Fibroblast of the aortic adventitia (primary cell): ENCODE results near the gene CLCN5. TPM values are rescaled to one million over a fixed set of nuclear protein-coding genes. Genes with fewer than 3 reads are reported as not detected.

ENCODE experiments used
- DNase-seq: peaks from one replicate; pipeline ENCODE4 v3.0.0-alpha.2; 2010; ENCODE audit warnings: low read depth
- H3K4me3 ChIP-seq: 2 replicates; pipeline ENCODE4 v1.5.1; 2011; ENCODE audit warnings: low read depth, mild to moderate bottlenecking, control low read depth, low read length, moderate library complexity
- total RNA-seq: library from RNA; depleted of rRNA; stranded (reverse); fragments of >200 nt; gene quantifications from 2 replicates; pipeline ENCODE4 v1.2.3, GENCODE V29; 2012; ENCODE audit warnings: low replicate concordance
- TF ChIP-seq, protein P1 (sequence below): IDR thresholded peaks from 2 replicates; pipeline ENCODE4 v1.5.1; 2011; ENCODE audit warnings: mild to moderate bottlenecking, low read length, control low read depth, inconsistent platforms; ENCODE audit not compliant: insufficient read depth

The CLCN5 gene
- total RNA-seq, 1 donor, result 13.5 TPM

DNA sequence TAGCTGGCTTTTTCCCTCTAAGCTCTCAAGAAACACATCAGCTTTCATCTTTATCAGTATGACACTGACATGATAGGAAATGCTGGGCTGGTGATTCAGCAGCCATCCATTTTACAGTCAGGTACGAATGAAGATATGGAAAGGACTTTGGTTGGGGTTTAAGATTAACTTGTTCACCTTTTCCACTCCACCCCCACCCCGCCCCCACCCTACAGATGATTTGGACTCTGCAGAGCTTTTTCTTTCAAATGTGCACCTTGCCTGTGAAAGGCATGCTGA, 145.8 kb downstream of the CLCN5 start:
- TF ChIP-seq, protein P1, sequence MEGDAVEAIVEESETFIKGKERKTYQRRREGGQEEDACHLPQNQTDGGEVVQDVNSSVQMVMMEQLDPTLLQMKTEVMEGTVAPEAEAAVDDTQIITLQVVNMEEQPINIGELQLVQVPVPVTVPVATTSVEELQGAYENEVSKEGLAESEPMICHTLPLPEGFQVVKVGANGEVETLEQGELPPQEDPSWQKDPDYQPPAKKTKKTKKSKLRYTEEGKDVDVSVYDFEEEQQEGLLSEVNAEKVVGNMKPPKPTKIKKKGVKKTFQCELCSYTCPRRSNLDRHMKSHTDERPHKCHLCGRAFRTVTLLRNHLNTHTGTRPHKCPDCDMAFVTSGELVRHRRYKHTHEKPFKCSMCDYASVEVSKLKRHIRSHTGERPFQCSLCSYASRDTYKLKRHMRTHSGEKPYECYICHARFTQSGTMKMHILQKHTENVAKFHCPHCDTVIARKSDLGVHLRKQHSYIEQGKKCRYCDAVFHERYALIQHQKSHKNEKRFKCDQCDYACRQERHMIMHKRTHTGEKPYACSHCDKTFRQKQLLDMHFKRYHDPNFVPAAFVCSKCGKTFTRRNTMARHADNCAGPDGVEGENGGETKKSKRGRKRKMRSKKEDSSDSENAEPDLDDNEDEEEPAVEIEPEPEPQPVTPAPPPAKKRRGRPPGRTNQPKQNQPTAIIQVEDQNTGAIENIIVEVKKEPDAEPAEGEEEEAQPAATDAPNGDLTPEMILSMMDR, result no peak
- no peak for DNase-seq
- no peak overlapping the region for H3K4me3 ChIP-seq

DNA sequence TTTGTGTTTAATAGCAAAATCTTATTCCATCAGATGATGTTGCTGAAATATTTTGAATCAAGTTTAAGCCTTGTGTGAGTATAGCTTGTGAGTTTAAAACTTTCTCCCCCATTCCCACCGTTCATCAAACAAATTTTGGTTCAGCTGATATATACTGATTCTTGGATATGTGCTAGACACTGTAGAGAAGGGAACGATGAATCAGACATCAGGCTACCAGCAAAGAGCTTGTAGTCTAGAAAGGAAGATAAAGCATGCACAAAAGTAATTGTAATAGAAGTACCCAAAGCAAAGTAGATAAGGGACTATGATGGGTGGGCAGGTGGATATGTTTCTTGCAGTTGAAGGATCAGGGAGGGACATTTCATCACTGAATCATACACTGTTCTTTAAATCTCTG, 146.5 kb downstream of the CLCN5 start:
- H3K4me3 ChIP-seq, result no peak overlapping the region
- TF ChIP-seq, protein P1, result no peak
- no peak for DNase-seq

DNA sequence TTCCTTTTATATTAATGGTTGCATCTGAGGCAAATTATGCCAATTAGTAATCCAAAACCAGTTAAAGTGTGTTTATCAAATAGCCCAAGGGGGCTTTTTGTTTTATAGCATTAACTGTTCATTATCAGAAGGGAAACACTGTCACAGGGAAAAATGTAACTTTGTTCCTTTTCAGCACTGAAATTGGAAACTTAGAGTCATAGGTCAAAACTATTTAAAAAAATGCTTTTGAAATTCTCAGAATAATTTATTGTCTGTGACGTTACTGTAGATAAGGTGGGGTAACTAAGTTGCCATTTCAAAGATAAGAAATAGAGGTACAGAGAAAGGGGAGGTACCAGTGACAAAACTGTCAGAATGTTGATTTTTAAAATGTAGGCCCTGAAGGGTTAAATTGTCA, 149.1 kb downstream of the CLCN5 start:
- DNase-seq, result no peak
- TF ChIP-seq, protein P1, result no peak
- no peak overlapping the region for H3K4me3 ChIP-seq

DNA sequence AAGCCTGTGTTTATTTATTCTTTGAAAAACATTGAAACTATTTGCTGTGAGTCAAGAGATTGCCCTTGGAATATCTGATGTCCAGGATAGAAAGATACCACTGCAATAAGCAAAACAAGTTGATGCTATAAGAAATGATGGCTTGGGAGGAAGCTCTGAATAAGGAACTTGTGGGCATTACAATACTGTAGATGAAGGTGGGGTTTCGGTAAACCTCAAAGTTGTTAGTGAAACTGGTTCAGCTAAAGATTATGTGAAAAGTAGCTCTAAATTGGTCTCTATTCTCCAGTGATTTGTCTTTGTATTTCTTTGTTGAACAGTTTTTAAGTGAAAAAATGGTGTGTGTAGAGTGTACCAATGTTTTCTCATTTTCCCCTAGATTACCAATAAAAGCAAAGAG, 149.7 kb downstream of the CLCN5 start:
- H3K4me3 ChIP-seq, result no peak overlapping the region
- DNase-seq, result no peak
- TF ChIP-seq, protein P1, result no peak

DNA sequence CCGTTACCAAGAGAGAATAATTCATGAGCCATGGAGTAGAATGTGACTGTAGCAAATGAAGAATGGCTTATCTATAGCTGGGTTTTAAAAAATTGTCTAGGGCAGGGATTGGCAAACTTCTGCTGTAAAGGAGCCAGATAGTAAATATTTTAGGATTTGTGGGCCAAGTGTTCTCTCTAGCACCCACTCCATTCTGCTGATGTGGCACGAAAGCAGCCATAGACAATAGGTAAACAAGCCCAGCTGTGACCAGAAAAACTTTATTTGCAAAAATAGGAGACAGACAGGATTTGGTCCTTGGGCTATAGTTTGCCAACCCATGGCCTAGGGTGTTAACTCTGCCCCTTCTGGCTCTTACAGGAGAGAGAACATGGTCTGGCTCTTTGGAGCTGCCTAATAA, 151.2 kb downstream of the CLCN5 start:
- no peak for DNase-seq
- TF ChIP-seq, protein P1, result no peak
- H3K4me3 ChIP-seq, result no peak overlapping the region

DNA sequence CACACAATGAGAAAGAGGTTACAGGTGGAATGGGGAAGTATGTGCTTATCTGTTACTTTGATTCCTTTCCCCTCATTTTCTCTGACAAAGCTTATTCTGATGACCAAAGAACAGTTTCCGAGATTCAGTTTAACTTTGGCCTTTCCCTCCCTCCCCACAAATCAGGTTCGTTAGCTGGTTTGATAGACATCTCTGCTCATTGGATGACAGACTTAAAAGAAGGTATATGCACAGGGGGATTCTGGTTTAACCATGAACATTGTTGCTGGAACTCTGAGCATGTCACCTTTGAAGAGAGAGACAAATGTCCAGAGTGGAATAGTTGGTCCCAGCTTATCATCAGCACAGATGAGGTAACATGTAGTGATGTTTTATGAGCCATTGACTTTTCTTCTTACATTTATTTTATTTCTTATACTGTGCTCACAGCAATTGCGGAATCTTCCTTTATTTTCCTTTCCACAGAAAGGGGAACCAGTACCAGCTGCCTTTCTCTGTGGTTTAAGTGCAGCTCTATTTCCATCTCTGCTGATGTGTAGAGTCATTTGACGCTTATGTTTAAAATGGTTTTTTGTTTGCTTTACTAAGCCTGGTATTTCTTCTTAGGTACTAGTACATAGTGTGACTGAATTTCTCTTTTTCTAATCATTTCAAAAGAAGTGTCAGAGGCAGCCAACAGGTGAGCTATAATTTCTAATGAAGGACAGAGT, 153.4 kb downstream of the CLCN5 start:
- TF ChIP-seq, protein P1, result no peak
- DNase-seq, result no peak
- H3K4me3 ChIP-seq, result no peak overlapping the region

DNA sequence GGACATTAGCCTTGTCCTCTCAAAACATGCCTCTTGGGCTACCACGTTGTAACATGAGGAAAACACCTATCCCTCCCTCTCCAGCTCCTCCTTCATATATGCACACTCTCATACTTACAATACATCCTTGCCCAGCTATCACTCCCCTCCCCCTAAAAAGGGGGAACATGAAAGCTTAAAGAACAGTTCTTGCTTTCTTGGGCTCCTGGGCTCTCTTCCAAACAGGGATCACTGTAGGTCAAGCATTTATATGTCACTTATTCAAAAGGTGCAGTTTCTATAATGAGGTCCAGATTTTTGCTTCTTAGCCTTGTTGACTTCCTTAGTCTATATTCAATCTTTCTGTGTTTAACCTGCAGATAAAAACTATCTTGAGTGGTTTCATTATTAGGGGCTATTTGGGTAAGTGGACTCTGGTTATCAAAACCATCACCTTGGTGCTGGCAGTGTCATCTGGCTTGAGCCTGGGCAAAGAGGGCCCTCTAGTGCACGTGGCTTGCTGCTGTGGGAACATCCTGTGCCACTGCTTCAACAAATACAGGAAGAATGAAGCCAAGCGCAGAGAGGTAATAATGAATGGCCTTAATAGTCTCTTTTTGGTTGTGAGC, 159.0 kb downstream of the CLCN5 start:
- TF ChIP-seq, protein P1, result peak; percentile 30
- peak; percentile 37 for DNase-seq
- no peak overlapping the region for H3K4me3 ChIP-seq
